ENCODE data around the gene PTGDR2.
"Not testable (repeated sequence)": the region's sequence is repeated elsewhere in the genome, so short reads cannot be mapped to it uniquely, and the experiment has no call there.

Gene PTGDR2

GRCh38 chr11:60825790-60826189 lies 30.0 kb downstream of the PTGDR2 start:
- Mint-ChIP-seq H3K27ac (no peak overlapping the region), H3K9me3 (no peaks in the 10 kb centered on the region), H3K4me3 (no peak overlapping the region), H3K36me3 (ENCODE audit: low read depth) (no peaks in the 10 kb centered on the region), H3K4me1 (ENCODE audit: low read depth) (no peaks in the 10 kb centered on the region), H3K27me3 (ENCODE audit: low read depth) (no peaks in the 10 kb centered on the region)

DNA sequence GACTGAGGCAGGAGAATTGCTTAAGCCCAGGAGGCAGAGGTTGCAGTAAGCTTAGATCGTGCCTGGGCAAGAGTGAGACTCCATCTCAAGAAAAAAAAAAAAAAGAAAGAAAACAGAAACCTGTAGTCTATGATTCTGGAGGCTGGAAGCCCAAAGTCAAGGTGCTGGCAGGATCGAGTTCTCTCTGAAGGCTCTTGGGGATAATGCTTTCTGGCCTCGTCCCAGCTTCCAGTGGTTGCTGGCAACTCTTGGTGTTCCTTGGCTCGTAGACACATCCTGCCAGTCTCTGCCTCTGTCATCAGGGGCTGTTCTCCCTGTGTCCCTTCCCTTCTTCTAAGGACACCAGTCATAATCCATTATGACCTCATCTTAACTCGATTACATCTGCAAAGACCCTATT lies 30.6 kb downstream of the PTGDR2 start:
- no peaks in the 10 kb centered on the region for H3K9me3 Mint-ChIP-seq
- no peaks in the 10 kb centered on the region for H3K27me3 Mint-ChIP-seq (ENCODE audit: low read depth)
- H3K4me3 Mint-ChIP-seq = no peak overlapping the region
- no peak overlapping the region for H3K27ac Mint-ChIP-seq
- H3K36me3 Mint-ChIP-seq (ENCODE audit: low read depth) = no peaks in the 10 kb centered on the region
- H3K4me1 Mint-ChIP-seq (ENCODE audit: low read depth) = no peaks in the 10 kb centered on the region

- H3K27ac Mint-ChIP-seq; H3K27me3 Mint-ChIP-seq (ENCODE audit: low read depth); H3K36me3 Mint-ChIP-seq (ENCODE audit: low read depth); H3K9me3 Mint-ChIP-seq; H3K4me1 Mint-ChIP-seq (ENCODE audit: low read depth); H3K4me3 Mint-ChIP-seq: not testable (repeated sequence)
Measured at GRCh38 chr11:60823745-60824306, 31.9 kb downstream of the PTGDR2 start.

DNA sequence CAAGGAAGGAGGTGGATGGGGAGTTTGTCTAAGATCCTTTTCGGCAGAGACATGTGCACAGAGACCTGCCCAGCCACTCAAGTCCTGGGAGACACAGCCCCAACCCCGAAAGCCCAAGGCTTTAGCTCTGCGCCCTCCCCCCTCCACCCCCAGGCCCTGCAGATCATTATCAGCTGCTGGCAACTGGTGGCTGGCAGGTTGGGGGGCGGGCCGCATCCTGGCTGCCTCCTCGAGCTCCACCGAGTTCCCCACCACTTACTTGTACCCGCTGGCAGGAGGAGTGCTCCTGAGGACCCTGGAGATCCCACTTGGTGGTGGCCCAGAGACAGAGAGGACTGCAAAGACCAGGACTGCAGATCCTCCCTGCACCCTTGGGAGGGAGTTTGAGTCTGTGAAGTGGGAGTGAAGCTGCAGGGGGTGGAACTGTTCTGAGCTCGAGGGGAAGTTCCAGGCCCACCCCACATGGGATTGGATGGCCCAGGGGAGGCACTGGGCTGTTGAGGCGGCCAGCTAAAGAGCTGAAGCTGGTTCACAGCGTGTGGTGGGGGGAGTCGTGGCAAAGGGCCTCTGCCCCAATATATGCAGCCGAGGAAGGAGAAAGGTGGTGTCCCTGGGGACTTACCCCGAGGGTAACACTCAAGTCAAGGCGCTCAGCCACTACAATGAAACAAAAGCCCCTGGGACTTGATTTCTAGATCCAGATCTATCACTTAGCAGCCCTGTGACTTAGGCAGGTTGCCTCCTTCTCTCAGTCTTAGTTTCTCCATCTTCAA lies 33.7 kb downstream of the PTGDR2 start:
- peaks cover 7% of the 10 kb centered on the region for H3K9me3 Mint-ChIP-seq
- H3K27me3 Mint-ChIP-seq (ENCODE audit: low read depth) = no peaks in the 10 kb centered on the region
- no peak overlapping the region for H3K4me3 Mint-ChIP-seq
- no peaks in the 10 kb centered on the region for H3K36me3 Mint-ChIP-seq (ENCODE audit: low read depth)
- no peaks in the 10 kb centered on the region for H3K4me1 Mint-ChIP-seq (ENCODE audit: low read depth)
- no peak overlapping the region for H3K27ac Mint-ChIP-seq

- Mint-ChIP-seq H3K27me3 (ENCODE audit: low read depth) (no peaks in the 10 kb centered on the region), H3K4me3 (no peak overlapping the region), H3K9me3 (peaks cover 15% of the 10 kb centered on the region), H3K36me3 (ENCODE audit: low read depth) (no peaks in the 10 kb centered on the region), H3K4me1 (ENCODE audit: low read depth) (no peaks in the 10 kb centered on the region), H3K27ac (no peak overlapping the region)
Measured at GRCh38 chr11:60818057-60818456, 37.7 kb downstream of the PTGDR2 start.

GRCh38 chr11:60816590-60817157 lies 39.1 kb downstream of the PTGDR2 start:
- Mint-ChIP-seq H3K4me3 (no peak overlapping the region), H3K4me1 (ENCODE audit: low read depth) (no peaks in the 10 kb centered on the region), H3K27ac (no peak overlapping the region), H3K27me3 (ENCODE audit: low read depth) (peaks cover 3% of the 10 kb centered on the region), H3K36me3 (ENCODE audit: low read depth) (no peaks in the 10 kb centered on the region), H3K9me3 (peaks cover 15% of the 10 kb centered on the region)

DNA sequence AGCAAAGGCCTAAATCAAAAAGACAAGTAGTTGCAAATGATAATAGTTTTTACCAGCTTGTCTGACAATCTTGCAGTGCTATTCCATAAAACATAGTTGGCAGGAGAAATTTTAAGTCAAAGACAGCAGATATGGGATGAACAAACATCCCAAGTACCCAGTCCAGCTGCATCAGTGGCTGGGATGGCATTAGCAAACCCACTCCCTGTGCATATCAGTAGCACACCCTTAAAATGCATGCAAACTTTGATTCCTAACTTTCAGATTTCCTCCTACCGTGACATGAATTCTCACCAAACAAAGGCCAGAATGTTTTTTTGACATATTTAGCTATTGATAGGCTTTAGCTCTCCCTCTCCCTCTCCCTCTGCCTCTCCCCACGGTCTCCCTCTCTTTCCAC lies 41.6 kb downstream of the PTGDR2 start:
- Mint-ChIP-seq H3K9me3 (peaks cover 15% of the 10 kb centered on the region), H3K36me3 (ENCODE audit: low read depth) (no peaks in the 10 kb centered on the region), H3K4me1 (ENCODE audit: low read depth) (peaks cover 3% of the 10 kb centered on the region), H3K27ac (no peak overlapping the region), H3K4me3 (no peak overlapping the region), H3K27me3 (ENCODE audit: low read depth) (peaks cover 3% of the 10 kb centered on the region)

DNA sequence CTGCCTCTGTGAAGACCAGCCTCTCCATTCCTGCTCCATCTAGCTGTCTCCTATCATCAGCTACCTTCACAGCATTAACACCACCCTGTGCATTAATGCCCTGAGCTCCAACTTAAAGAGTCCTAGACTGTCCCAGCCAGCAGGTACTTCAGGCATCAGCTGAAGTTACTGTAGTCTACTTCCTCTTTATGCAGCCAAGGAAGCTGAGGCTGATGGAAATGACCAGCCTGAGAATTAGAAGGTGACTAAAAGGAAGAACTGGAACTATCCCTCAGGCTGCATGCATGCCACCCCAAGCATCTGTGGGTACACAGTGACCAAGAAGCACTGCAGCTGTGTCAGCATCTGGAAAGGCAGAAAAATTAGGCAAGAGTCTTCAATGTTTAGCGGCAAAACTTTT lies 42.4 kb downstream of the PTGDR2 start:
- Mint-ChIP-seq H3K4me3 (no peak overlapping the region), H3K4me1 (ENCODE audit: low read depth) (peaks cover 3% of the 10 kb centered on the region), H3K27me3 (ENCODE audit: low read depth) (peaks cover 3% of the 10 kb centered on the region), H3K36me3 (ENCODE audit: low read depth) (no peaks in the 10 kb centered on the region), H3K9me3 (peaks cover 15% of the 10 kb centered on the region), H3K27ac (no peak overlapping the region)

- Mint-ChIP-seq H3K4me3 (no peak overlapping the region), H3K36me3 (ENCODE audit: low read depth) (no peaks in the 10 kb centered on the region), H3K27me3 (ENCODE audit: low read depth) (peaks cover 3% of the 10 kb centered on the region), H3K4me1 (ENCODE audit: low read depth) (peaks cover 3% of the 10 kb centered on the region), H3K27ac (no peak overlapping the region), H3K9me3 (no peaks in the 10 kb centered on the region)
Measured at GRCh38 chr11:60810569-60810968, 45.2 kb downstream of the PTGDR2 start.

- Mint-ChIP-seq H3K9me3 (no peaks in the 10 kb centered on the region), H3K27me3 (ENCODE audit: low read depth) (peaks cover 3% of the 10 kb centered on the region), H3K27ac (no peak overlapping the region), H3K4me1 (ENCODE audit: low read depth) (peaks cover 3% of the 10 kb centered on the region), H3K36me3 (ENCODE audit: low read depth) (no peaks in the 10 kb centered on the region), H3K4me3 (no peak overlapping the region)
Measured at GRCh38 chr11:60810151-60810550, 45.6 kb downstream of the PTGDR2 start.

DNA sequence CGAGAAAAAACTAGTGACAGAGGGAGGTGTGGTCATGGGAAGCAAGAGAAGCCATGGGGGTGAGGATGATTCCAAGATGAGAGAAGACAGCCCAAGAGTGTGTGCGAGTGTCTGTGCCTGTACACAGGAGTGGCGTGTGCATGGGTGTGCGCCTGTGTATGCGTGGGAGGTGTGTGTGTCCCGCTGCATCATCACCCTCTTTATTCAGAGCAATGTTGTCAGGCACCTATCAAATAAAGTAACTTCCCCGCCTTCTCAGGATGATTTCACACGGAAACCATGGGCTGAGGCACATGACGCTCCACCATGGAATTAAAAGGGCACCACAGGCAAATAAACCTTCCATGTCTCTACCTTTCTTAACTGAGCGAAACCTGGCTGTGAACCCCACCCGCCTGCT lies 46.1 kb downstream of the PTGDR2 start:
- Mint-ChIP-seq H3K4me1 (ENCODE audit: low read depth) (peaks cover 3% of the 10 kb centered on the region), H3K27me3 (ENCODE audit: low read depth) (peaks cover 3% of the 10 kb centered on the region)

DNA sequence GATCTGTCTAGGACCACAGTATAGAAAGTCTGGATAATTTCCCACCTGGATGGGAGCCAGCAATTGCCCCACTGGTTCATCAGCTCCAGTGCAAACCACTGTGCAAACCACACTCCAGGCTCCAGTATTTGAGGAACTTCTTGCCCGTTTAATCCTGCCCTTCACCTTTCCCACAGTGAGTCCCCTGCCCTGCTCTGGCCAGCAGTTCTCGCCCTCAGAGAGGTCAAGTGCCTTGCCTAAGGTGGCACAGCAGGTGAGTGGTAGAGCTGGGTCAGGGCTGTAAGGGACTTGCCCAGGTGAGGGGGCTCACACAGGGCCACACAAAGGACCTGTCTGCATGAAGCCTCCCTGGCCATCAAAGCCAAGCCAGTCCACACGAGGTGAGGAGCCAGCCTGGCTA lies 46.5 kb downstream of the PTGDR2 start:
- Mint-ChIP-seq H3K4me1 (ENCODE audit: low read depth) (peaks cover 3% of the 10 kb centered on the region), H3K36me3 (ENCODE audit: low read depth) (no peaks in the 10 kb centered on the region), H3K27me3 (ENCODE audit: low read depth) (peaks cover 3% of the 10 kb centered on the region), H3K27ac (no peak overlapping the region), H3K9me3 (no peaks in the 10 kb centered on the region), H3K4me3 (no peak overlapping the region)

More for the DNA sequence above, 46.1 kb downstream of the PTGDR2 start:
- Mint-ChIP-seq H3K9me3 (no peaks in the 10 kb centered on the region), H3K36me3 (ENCODE audit: low read depth) (no peaks in the 10 kb centered on the region), H3K4me3 (no peak overlapping the region), H3K27ac (no peak overlapping the region)

GRCh38 chr11:60803273-60803936 lies 52.3 kb downstream of the PTGDR2 start:
- Mint-ChIP-seq H3K9me3 (no peaks in the 10 kb centered on the region), H3K27me3 (ENCODE audit: low read depth) (peaks cover 14% of the 10 kb centered on the region), H3K4me1 (ENCODE audit: low read depth) (no peaks in the 10 kb centered on the region), H3K4me3 (no peak overlapping the region), H3K27ac (no peak overlapping the region), H3K36me3 (ENCODE audit: low read depth) (no peaks in the 10 kb centered on the region)

DNA sequence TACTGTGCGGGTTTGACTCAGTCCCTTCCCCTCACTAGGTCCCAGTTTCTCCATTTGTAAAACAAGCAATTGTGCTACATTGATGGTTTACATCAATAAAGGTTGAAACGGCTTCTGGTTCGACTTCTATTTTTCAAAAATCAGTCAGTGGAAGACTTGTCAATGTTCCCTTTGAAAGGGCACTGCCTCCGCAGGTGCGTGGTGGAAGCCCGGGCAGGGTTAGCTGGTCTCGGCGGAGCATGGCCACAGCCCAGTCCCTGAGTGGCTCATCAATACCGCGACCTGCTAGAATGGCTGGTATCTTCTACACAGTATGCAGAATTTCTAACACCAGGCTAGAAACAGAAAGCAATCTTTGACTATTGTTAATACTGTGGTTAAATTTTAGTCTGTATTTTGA lies 54.6 kb downstream of the PTGDR2 start:
- Mint-ChIP-seq H3K27me3 (ENCODE audit: low read depth) (peaks cover 14% of the 10 kb centered on the region), H3K4me1 (ENCODE audit: low read depth) (no peaks in the 10 kb centered on the region), H3K36me3 (ENCODE audit: low read depth) (no peaks in the 10 kb centered on the region), H3K27ac (no peak overlapping the region), H3K4me3 (no peak overlapping the region), H3K9me3 (no peaks in the 10 kb centered on the region)

All from T-helper 1 cell treated with Interleukin-12 subunit alpha and Interleukin-12 subunit beta and Interleukin-4 antibody, amounts not matched to agents 30 μg/mL and 1 μg/mL, for 36 hours (primary cell).